Endothelial cell of umbilical vein (primary cell): ENCODE results near the gene RTP1. TPM values are rescaled to one million over a fixed set of nuclear protein-coding genes. Genes with fewer than 3 reads are reported as not detected.

Experiments
- BruUV-seq: library from RNA; stranded (reverse); fragments of 400-500 nt; replicated peaks from 2 replicates; lab custom pipeline; 2021; lab: Mats Ljungman, UMichigan
- CTCF ChIA-PET: fragments of 300-600, 350-600 bp; sonication (Branson Sonifier 250); formaldehyde crosslinking; loops from one replicate; lab custom pipeline; 2021; ENCODE audit warnings: antibody characterized with exemption, inconsistent platforms; lab: Charles Lee
- POLR2A ChIA-PET: fragments of 300-600, 350-600 bp; sonication (Branson Sonifier 250); formaldehyde crosslinking; loops from one replicate; lab custom pipeline; 2021; ENCODE audit warnings: antibody characterized with exemption, inconsistent platforms; lab: Charles Lee
- DNase-seq: peaks from one replicate; pipeline ENCODE4 v3.0.0-alpha.2; 2011; ENCODE audit warnings: low read depth, low spot score
- FAIRE-seq: peaks from 2 replicates; lab custom pipeline; 2011; peaks lifted over from hg19 to GRCh38; lab: Jason Lieb, UNC
- H2AFZ ChIP-seq: 2 replicates; pipeline ENCODE4 v1.6.0; 2012; ENCODE audit warnings: low read depth, low read length, control low read depth, inconsistent platforms
- H3K27ac ChIP-seq: 2 replicates; pipeline ENCODE4 v1.5.1; 2011; ENCODE audit warnings: low read depth, mild to moderate bottlenecking, control low read depth, low read length, moderate library complexity; ENCODE audit not compliant: insufficient read depth
- H3K27me3 ChIP-seq, 2 experiments: 2 replicates each; pipeline versions ENCODE4 v1.6.0 to v1.6.1; 2011; ENCODE audit warnings: low read length in 2 of 2, mixed read lengths in 1 of 2; ENCODE audit not compliant: control insufficient read depth in 2 of 2, insufficient read depth in 2 of 2
- H3K36me3 ChIP-seq, 2 experiments: 2 replicates in 1 of 2; 3 replicates in 1 of 2; pipeline ENCODE4 v1.5.1; 2011; ENCODE audit warnings: low read length in 2 of 2, mild to moderate bottlenecking in 1 of 2, moderate library complexity in 1 of 2; ENCODE audit not compliant: control insufficient read depth in 2 of 2, insufficient read depth in 2 of 2; ENCODE audit errors: extremely low read depth in 1 of 2
- H3K4me1 ChIP-seq: 3 replicates; pipeline ENCODE4 v1.5.1; 2011; ENCODE audit warnings: mild to moderate bottlenecking, low read length; ENCODE audit not compliant: control insufficient read depth, insufficient read depth; ENCODE audit errors: extremely low read depth
- H3K4me2 ChIP-seq: 2 replicates; pipeline ENCODE4 v1.6.1; 2011; ENCODE audit warnings: low read length, control low read depth, mixed read lengths; ENCODE audit not compliant: insufficient read depth
- H3K4me3 ChIP-seq, 3 experiments: fragments of 200-600 bp in 1 of 3; sonication (generic), shearing (Covaris generic) in 1 of 3; replicated peaks in 1 of 3; 2 replicates each; pipeline ENCODE4 v1.5.1; 2011 to 2016; ENCODE audit warnings: control low read depth in 3 of 3, low read length in 3 of 3, mild to moderate bottlenecking in 2 of 3, inconsistent platforms in 1 of 3, low read depth in 1 of 3, moderate library complexity in 1 of 3; ENCODE audit not compliant: insufficient read depth in 1 of 3
- H3K79me2 ChIP-seq: 2 replicates; pipeline ENCODE4 v1.6.0; 2012; ENCODE audit warnings: low read length, inconsistent platforms; ENCODE audit not compliant: control insufficient read depth, insufficient read depth
- H3K9ac ChIP-seq: replicated peaks from 2 replicates; pipeline ENCODE3; 2011; ENCODE audit warnings: low read length, control low read depth; ENCODE audit not compliant: insufficient read depth; ENCODE audit errors: extremely low read depth
- H3K9me1 ChIP-seq: replicated peaks from 3 replicates; pipeline ENCODE4 v1.6.0; 2011; ENCODE audit warnings: mild to moderate bottlenecking, low read length; ENCODE audit not compliant: control insufficient read depth, insufficient read depth; ENCODE audit errors: extremely low read depth
- H3K9me3 ChIP-seq: replicated peaks from 2 replicates; pipeline ENCODE4 v1.5.1; 2012; ENCODE audit warnings: low read length, inconsistent platforms; ENCODE audit not compliant: control insufficient read depth, insufficient read depth
- H4K20me1 ChIP-seq: replicated peaks from 2 replicates; pipeline ENCODE3; 2011; ENCODE audit warnings: mild to moderate bottlenecking, low read length; ENCODE audit not compliant: control insufficient read depth, insufficient read depth; ENCODE audit errors: extremely low read depth
- EZH2 ChIP-seq: IDR thresholded peaks from 2 replicates; pipeline ENCODE4 v1.6.1; 2012; ENCODE audit warnings: borderline replicate concordance, low read depth, mild to moderate bottlenecking, moderate library complexity, low read length, inconsistent platforms; ENCODE audit not compliant: severe bottlenecking
- FOS ChIP-seq: IDR thresholded peaks from 2 replicates; pipeline ENCODE4 v1.6.1; 2011; ENCODE audit warnings: mild to moderate bottlenecking, low read length, moderate library complexity, borderline replicate concordance; ENCODE audit not compliant: insufficient read depth
- GATA2 ChIP-seq: IDR thresholded peaks from 2 replicates; pipeline ENCODE4 v1.7.0; 2011; ENCODE audit warnings: low read depth, mild to moderate bottlenecking, moderate library complexity, mixed read lengths, low read length; ENCODE audit not compliant: insufficient read length, insufficient read depth
- JUN ChIP-seq: IDR thresholded peaks from 2 replicates; pipeline ENCODE4 v1.6.1; 2011; ENCODE audit warnings: borderline replicate concordance, low read depth; ENCODE audit not compliant: insufficient read length, insufficient read depth
- MYC ChIP-seq: IDR thresholded peaks from one replicate; pipeline ENCODE4 v1.6.1; 2011; ENCODE audit warnings: mild to moderate bottlenecking, low read depth, low read length
- POLR2A ChIP-seq: IDR thresholded peaks from 2 replicates; pipeline ENCODE4 v1.6.1; 2012; ENCODE audit warnings: low read depth, mild to moderate bottlenecking, control low read depth, low read length
- POLR2AphosphoS5 ChIP-seq: IDR thresholded peaks from 2 replicates; pipeline ENCODE4 v1.6.1; 2012; ENCODE audit warnings: low read depth, mild to moderate bottlenecking, control low read depth, low read length, moderate library complexity; ENCODE audit not compliant: insufficient read depth
- dilution Hi-C: fragments of 300-500 bp; cut with MboI; formaldehyde crosslinking; loops from one replicate; pipeline ENCODE4 v1.15.0; 2019; ENCODE audit warnings: low sequenced_read_pairs; ENCODE audit not compliant: extremely low pct_ligation_motif_present
- intact Hi-C: fragments of 100-400 bp; cut with micrococcal nuclease; formaldehyde crosslinking; loops from one replicate; pipeline ENCODE4 v1.10.0; 2022
- polyA plus RNA-seq, 4 experiments: library from polyadenylated mRNA; depleted of rRNA in 3 of 4; stranded (reverse) in 3 of 4; unstranded in 1 of 4; fragments of >200 nt; gene quantifications; 2 replicates each; pipeline versions ENCODE4 v1.2.1 to v1.2.3, GENCODE V29; 2011 to 2012; ENCODE audit warnings: missing spikeins in 1 of 4
- total RNA-seq: library from RNA; stranded (reverse); gene quantifications from 2 replicates; pipeline ENCODE4 v1.2.3, GENCODE V29; 2021
- TF ChIP-seq, protein P1 (sequence below): IDR thresholded peaks from 2 replicates; pipeline ENCODE4 v1.6.1; 2011; ENCODE audit not compliant: insufficient read depth, insufficient read length
- TF ChIP-seq, protein P2 (sequence below), 2 donors: IDR thresholded peaks; 1 replicate in 1 of 2; 2 replicates in 1 of 2; pipeline ENCODE4 v1.5.1; 2011; ENCODE audit warnings: low read length in 2 of 2, mild to moderate bottlenecking in 2 of 2, moderate library complexity in 2 of 2, control low read depth in 1 of 2, inconsistent platforms in 1 of 2, low read depth in 1 of 2; ENCODE audit not compliant: insufficient read depth in 1 of 2; ENCODE audit errors: extremely low read depth in 1 of 2

The RTP1 gene
- total and polyA plus RNA-seq, 2 donors (not counting 3 experiments of a cell fraction or from before 2014, with no cell fraction given) = not detected

GRCh38 chr3:187207062-187207461, 9.8 kb downstream of the RTP1 start:
- Histone ChIP-seq H4K20me1 (no peaks in the 10 kb centered on the region), H3K36me3 (no peaks in the 10 kb centered on the region), H3K4me3 (no peak overlapping the region), H3K9me1 (no peaks in the 10 kb centered on the region), H3K4me1 (no peaks in the 10 kb centered on the region), H3K9me3 (no peaks in the 10 kb centered on the region), H3K4me2 (no peak overlapping the region), H2AFZ (no peak overlapping the region), H3K27me3 (peaks cover 2 to 3% of the 10 kb centered on the region in 2 experiments), H3K79me2 (no peaks in the 10 kb centered on the region), H3K9ac (no peak overlapping the region), H3K27ac (no peak overlapping the region)
- TF ChIP-seq JUN (no peak), EZH2 (no peak), POLR2A (no peak)
- FAIRE-seq = no peak
- POLR2A ChIA-PET = no interaction called here
- intact Hi-C loops (no loop called here), dilution Hi-C loops (no loop called here)
- no TSS peak for BruUV-seq
- no peak for DNase-seq
- CTCF ChIA-PET = interaction anchor here (1.1 kb wide), 1 partner anchor 14 kb away, joined by 4 read pairs; no protein-coding TSS in a partner anchor

DNA sequence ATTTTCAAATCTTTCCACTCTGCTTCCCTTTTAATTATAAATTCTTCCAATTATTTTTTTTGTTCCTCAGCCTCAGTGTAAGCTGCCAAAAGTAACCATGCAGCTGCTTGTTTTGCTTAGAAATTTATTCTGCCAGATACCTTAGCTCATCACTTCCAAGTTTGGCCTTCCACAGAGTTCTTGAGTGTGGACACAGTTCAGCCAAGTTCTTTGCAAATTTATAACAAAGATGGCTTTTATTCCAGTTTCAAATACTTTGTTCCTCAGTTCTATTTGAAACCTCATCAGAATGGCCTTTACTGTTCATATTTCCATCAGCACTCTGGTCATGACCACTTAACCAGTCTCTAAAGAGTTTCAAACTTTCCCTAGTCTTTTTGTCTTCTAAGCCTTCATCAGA, 10.3 kb downstream of the RTP1 start:
- Histone ChIP-seq H4K20me1 (no peaks in the 10 kb centered on the region), H3K27me3 (peaks cover 2 to 3% of the 10 kb centered on the region in 2 experiments), H3K4me2 (no peak overlapping the region), H3K4me1 (no peaks in the 10 kb centered on the region), H3K9me1 (no peaks in the 10 kb centered on the region), H3K9me3 (no peaks in the 10 kb centered on the region), H3K36me3 (no peaks in the 10 kb centered on the region), H2AFZ (no peak overlapping the region), H3K9ac (no peak overlapping the region), H3K79me2 (no peaks in the 10 kb centered on the region), H3K4me3 (no peak overlapping the region), H3K27ac (no peak overlapping the region)
- BruUV-seq = no TSS peak
- TF ChIP-seq POLR2A = no peak
- no peak for TF ChIP-seq EZH2
- TF ChIP-seq, protein P1, sequence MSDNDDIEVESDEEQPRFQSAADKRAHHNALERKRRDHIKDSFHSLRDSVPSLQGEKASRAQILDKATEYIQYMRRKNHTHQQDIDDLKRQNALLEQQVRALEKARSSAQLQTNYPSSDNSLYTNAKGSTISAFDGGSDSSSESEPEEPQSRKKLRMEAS = no peak
- TF ChIP-seq FOS = no peak
- no peak for TF ChIP-seq POLR2AphosphoS5
- no peak for TF ChIP-seq MYC
- no peak for TF ChIP-seq GATA2
- TF ChIP-seq, protein P2, sequence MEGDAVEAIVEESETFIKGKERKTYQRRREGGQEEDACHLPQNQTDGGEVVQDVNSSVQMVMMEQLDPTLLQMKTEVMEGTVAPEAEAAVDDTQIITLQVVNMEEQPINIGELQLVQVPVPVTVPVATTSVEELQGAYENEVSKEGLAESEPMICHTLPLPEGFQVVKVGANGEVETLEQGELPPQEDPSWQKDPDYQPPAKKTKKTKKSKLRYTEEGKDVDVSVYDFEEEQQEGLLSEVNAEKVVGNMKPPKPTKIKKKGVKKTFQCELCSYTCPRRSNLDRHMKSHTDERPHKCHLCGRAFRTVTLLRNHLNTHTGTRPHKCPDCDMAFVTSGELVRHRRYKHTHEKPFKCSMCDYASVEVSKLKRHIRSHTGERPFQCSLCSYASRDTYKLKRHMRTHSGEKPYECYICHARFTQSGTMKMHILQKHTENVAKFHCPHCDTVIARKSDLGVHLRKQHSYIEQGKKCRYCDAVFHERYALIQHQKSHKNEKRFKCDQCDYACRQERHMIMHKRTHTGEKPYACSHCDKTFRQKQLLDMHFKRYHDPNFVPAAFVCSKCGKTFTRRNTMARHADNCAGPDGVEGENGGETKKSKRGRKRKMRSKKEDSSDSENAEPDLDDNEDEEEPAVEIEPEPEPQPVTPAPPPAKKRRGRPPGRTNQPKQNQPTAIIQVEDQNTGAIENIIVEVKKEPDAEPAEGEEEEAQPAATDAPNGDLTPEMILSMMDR (IDR thresholded peaks at IDR 0.05; ENCODE audit: extremely low read depth in 1 of 2, insufficient read depth in 1 of 2, low read depth in 1 of 2, low read length in 2 of 2) = no peak
- FAIRE-seq = no peak
- no peak for DNase-seq
- ChIA-PET POLR2A (no interaction called here), CTCF (no interaction called here)
- intact Hi-C loops (no loop called here), dilution Hi-C loops (no loop called here)
